GM19025 (cell line): Measurements from ENCODE around the gene ATG9B.

Experiments used
- ATAC-seq: cut with Tn5 transposase; IDR thresholded peaks from one replicate; pipeline ENCODE4 v1.9.1; 2021; ENCODE audit warnings: mild to moderate bottlenecking, low read depth, moderate library complexity; ENCODE audit not compliant: unreplicated experiment

Gene ATG9B

GRCh38 chr7:150971242-150972022 is 52.9 kb downstream of the ATG9B start:
- no peak for ATAC-seq

- ATAC-seq: no peak
Observed at GRCh38 chr7:150970424-150970823, 53.9 kb downstream of the ATG9B start.

- no peak for ATAC-seq
Observed at GRCh38 chr7:150969475-150969874, 54.8 kb downstream of the ATG9B start.

GRCh38 chr7:150968734-150969372 is 55.4 kb downstream of the ATG9B start:
- no peak for ATAC-seq

- ATAC-seq: no peak
Observed at GRCh38 chr7:150968056-150968733, 56.1 kb downstream of the ATG9B start.

- ATAC-seq: no peak
Observed at GRCh38 chr7:150967349-150967748, 56.9 kb downstream of the ATG9B start.

- no peak for ATAC-seq
Observed at GRCh38 chr7:150966002-150966401, 58.3 kb downstream of the ATG9B start.

- no peak for ATAC-seq
Observed at GRCh38 chr7:150965273-150965830, 58.9 kb downstream of the ATG9B start.
